ENCODE results near the gene CEP68.

DNA sequence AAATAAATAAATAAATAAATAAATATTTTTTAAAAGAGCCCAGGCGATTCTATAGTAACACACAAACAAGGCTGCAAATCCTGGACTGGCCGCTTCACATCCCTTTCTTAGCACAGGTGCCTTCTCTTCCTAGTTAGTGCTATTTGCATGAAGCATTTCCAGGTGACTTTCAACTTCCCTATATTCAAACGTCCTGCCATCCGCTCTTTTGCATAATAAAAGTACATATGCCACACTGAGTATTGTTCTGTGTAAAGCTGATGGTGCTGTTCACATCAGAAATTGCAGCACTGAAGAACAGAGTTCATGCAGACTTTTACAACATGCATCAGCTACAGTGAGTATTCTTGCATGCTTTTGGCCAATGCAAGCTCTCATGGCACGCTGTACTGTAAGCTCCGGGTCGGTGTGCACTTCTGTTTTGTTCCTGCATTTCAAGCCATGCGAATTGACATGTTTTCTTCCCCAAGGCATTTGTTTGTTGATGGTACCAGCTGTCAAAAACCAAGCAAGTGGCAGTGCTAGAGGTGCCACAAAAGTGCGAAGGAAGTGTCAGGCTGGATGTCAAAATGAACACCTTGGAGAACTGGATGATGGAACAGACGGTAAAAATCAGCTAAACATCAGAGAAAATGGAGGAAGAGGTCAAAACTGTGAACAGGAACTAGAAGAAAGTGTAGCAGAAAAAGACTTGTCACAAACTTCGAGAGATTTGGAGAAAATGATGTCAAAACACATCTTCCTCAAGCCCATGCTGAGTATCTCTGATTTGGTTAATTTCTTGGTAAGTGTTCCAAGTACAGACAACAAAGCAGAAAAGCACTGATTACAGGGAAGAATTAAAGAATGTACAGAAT, 25.5 kb upstream of the CEP68 start:
- TF ChIP-seq, protein P1, sequence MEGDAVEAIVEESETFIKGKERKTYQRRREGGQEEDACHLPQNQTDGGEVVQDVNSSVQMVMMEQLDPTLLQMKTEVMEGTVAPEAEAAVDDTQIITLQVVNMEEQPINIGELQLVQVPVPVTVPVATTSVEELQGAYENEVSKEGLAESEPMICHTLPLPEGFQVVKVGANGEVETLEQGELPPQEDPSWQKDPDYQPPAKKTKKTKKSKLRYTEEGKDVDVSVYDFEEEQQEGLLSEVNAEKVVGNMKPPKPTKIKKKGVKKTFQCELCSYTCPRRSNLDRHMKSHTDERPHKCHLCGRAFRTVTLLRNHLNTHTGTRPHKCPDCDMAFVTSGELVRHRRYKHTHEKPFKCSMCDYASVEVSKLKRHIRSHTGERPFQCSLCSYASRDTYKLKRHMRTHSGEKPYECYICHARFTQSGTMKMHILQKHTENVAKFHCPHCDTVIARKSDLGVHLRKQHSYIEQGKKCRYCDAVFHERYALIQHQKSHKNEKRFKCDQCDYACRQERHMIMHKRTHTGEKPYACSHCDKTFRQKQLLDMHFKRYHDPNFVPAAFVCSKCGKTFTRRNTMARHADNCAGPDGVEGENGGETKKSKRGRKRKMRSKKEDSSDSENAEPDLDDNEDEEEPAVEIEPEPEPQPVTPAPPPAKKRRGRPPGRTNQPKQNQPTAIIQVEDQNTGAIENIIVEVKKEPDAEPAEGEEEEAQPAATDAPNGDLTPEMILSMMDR (IDR thresholded peaks at IDR 0.05) = no peak
- no peak for TF ChIP-seq POLR2A (IDR thresholded peaks at IDR 0.05)
